Smooth muscle cell (in vitro differentiated cells): ENCODE results near the gene RAB11FIP5. TPM values are rescaled to one million over a fixed set of nuclear protein-coding genes. Genes with fewer than 3 reads are reported as not detected.
"Not testable (repeated sequence)": the region's sequence is repeated elsewhere in the genome, so short reads cannot be mapped to it uniquely, and the experiment has no call there.

Experiments used
- DNase-seq: peaks from one replicate; lab custom pipeline; 2025; ENCODE audit not compliant: unreplicated experiment; lab: John Stamatoyannopoulos, UW
- H2AFZ ChIP-seq: fragments of 200-600 bp; sonication (generic); 2 replicates; pipeline ENCODE4 v1.6.0; 2016; ENCODE audit warnings: antibody characterized with exemption, low read depth, mild to moderate bottlenecking
- H3F3A ChIP-seq: fragments of 200-600 bp; sonication (generic); 2 replicates; pipeline ENCODE4 v1.6.0; 2017; ENCODE audit warnings: antibody characterized with exemption, low read depth
- H3K27ac ChIP-seq: fragments of 200-600 bp; sonication (generic); 2 replicates; pipeline ENCODE4 v1.5.1; 2016; ENCODE audit warnings: low read depth, mild to moderate bottlenecking
- H3K27me3 ChIP-seq: fragments of 200-600 bp; sonication (generic); 2 replicates; pipeline ENCODE4 v1.6.1; 2016; ENCODE audit warnings: low read depth, mild to moderate bottlenecking
- H3K36me3 ChIP-seq: fragments of 200-600 bp; sonication (generic); 2 replicates; pipeline ENCODE4 v1.5.1; 2016; ENCODE audit warnings: low read depth
- H3K4me1 ChIP-seq: fragments of 200-600 bp; sonication (generic); 2 replicates; pipeline ENCODE4 v1.5.1; 2016; ENCODE audit warnings: low read depth
- H3K4me2 ChIP-seq: fragments of 200-600 bp; sonication (generic); 2 replicates; pipeline ENCODE4 v1.6.0; 2016; ENCODE audit warnings: mild to moderate bottlenecking
- H3K4me3 ChIP-seq: fragments of 200-600 bp; sonication (generic); 2 replicates; pipeline ENCODE4 v1.5.1; 2016; ENCODE audit warnings: mild to moderate bottlenecking
- H3K79me2 ChIP-seq: fragments of 200-600 bp; sonication (generic); 2 replicates; pipeline ENCODE4 v1.6.0; 2016; ENCODE audit warnings: low read depth, mild to moderate bottlenecking
- H3K9ac ChIP-seq: fragments of 200-600 bp; sonication (generic); 2 replicates; pipeline ENCODE4 v1.6.0; 2016; ENCODE audit warnings: low read depth
- H3K9me3 ChIP-seq: fragments of 200-600 bp; sonication (generic); replicated peaks from 2 replicates; pipeline ENCODE4 v1.5.1; 2016; ENCODE audit warnings: low read depth
- H4K20me1 ChIP-seq: fragments of 200-600 bp; sonication (generic); 2 replicates; pipeline ENCODE4 v1.6.0; 2016; ENCODE audit warnings: low read depth
- WGBS: methylation state at CpG from one replicate; pipeline ENCODE4 v1.1.7; 2016; ENCODE audit warnings: low lambda C conversion rate; 5-methylcytosine and 5-hydroxymethylcytosine counted together
- polyA plus RNA-seq: library from polyadenylated mRNA; unstranded; fragments of >200 nt; fragmentation: Nextera tagmentation; extraction: Ambion mirVana; gene quantifications from 2 replicates; pipeline ENCODE4 v1.2.1, GENCODE V29; 2016
- total RNA-seq: library from RNA; depleted of rRNA; stranded (reverse); fragments of >200 nt; gene quantifications from 2 replicates; pipeline ENCODE4 v1.2.3, GENCODE V29; 2014
- TF ChIP-seq, protein P1 (sequence below): fragments of 200-600 bp; sonication (generic); IDR thresholded peaks from 2 replicates; pipeline ENCODE4 v1.5.1; 2017; ENCODE audit warnings: borderline replicate concordance, mild to moderate bottlenecking, antibody characterized with exemption; ENCODE audit not compliant: insufficient read depth, poor library complexity, severe bottlenecking

The RAB11FIP5 gene
- total and polyA plus RNA-seq, 2 experiments from 2014 or later, result 23.3 to 31.3 TPM

DNA sequence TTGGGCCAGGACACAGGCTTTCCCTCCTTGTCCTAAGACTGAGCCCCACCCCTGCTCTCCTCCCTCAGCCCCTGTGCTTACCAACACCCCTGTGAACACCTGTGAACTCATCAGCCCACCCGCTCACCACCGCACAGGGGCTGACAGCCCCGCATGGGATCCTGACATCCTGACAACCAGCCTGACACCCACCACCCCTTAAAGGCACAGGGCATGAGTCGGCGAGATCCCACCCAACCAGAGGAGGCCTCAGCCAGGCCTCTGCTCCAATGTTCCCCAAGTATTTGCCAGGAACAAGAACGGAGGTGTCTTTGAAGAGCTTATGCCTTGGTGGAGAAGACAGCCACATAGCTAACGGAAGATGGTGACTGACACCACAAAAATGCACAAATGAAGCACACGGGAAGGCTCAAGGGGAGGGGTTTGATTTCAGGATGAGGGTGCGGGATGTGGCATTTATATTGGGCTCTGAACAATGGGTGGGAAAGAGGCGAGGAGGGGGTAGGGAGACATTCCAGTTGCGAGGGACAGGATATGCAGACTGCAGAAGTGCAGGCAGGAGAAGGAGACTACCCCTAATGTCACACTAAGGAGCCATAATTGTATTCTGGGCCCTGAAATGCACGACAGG, 11.0 kb downstream of the RAB11FIP5 start:
- Histone ChIP-seq H3K27me3 (no peaks in the 10 kb centered on the region), H4K20me1 (peaks cover 100% of the 10 kb centered on the region), H3K9ac (no peak overlapping the region), H3K36me3 (no peaks in the 10 kb centered on the region), H3K79me2 (peaks cover 95% of the 10 kb centered on the region), H2AFZ (no peak overlapping the region), H3K9me3 (no peaks in the 10 kb centered on the region), H3K27ac (no peak overlapping the region), H3F3A (no peaks in the 10 kb centered on the region), H3K4me2 (no peak overlapping the region), H3K4me1 (no peaks in the 10 kb centered on the region), H3K4me3 (no peak overlapping the region)
- TF ChIP-seq, protein P1, sequence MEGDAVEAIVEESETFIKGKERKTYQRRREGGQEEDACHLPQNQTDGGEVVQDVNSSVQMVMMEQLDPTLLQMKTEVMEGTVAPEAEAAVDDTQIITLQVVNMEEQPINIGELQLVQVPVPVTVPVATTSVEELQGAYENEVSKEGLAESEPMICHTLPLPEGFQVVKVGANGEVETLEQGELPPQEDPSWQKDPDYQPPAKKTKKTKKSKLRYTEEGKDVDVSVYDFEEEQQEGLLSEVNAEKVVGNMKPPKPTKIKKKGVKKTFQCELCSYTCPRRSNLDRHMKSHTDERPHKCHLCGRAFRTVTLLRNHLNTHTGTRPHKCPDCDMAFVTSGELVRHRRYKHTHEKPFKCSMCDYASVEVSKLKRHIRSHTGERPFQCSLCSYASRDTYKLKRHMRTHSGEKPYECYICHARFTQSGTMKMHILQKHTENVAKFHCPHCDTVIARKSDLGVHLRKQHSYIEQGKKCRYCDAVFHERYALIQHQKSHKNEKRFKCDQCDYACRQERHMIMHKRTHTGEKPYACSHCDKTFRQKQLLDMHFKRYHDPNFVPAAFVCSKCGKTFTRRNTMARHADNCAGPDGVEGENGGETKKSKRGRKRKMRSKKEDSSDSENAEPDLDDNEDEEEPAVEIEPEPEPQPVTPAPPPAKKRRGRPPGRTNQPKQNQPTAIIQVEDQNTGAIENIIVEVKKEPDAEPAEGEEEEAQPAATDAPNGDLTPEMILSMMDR, result no peak
- no peak for DNase-seq
- WGBS, result 77% methylated on average over 12 of the region's 12 CpGs

DNA sequence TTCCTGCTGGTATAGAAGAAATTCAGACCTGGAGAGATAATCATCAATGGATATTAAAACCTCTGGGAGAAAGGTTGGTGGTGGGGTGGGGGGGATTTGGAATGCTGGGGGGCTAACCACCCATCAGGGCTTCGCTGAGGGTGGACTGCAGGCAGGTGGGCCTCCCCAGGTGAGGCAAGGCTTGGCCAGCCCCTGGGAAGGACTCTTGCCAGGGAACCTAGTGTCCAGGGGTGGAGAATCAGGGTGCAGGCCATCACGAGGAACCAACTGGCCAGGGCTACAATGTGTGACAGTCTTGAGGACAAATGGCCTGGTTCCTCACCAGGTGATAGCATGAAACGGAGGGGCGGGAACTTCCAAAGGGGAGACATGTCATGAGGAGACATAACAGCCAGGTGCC, 11.8 kb downstream of the RAB11FIP5 start:
- peaks cover 95% of the 10 kb centered on the region for H3K79me2 ChIP-seq
- no peaks in the 10 kb centered on the region for H3K9me3 ChIP-seq
- TF ChIP-seq, protein P1, result no peak
- H3K9ac ChIP-seq, result no peak overlapping the region
- WGBS, result 93% methylated on average over 4 of the region's 4 CpGs
- no peak overlapping the region for H3K4me2 ChIP-seq
- DNase-seq, result no peak
- no peaks in the 10 kb centered on the region for H3F3A ChIP-seq
- no peak overlapping the region for H2AFZ ChIP-seq
- H3K4me3 ChIP-seq, result no peak overlapping the region
- H3K27ac ChIP-seq, result no peak overlapping the region
- no peaks in the 10 kb centered on the region for H3K36me3 ChIP-seq
- no peaks in the 10 kb centered on the region for H3K27me3 ChIP-seq
- no peaks in the 10 kb centered on the region for H3K4me1 ChIP-seq
- peaks cover 100% of the 10 kb centered on the region for H4K20me1 ChIP-seq

DNA sequence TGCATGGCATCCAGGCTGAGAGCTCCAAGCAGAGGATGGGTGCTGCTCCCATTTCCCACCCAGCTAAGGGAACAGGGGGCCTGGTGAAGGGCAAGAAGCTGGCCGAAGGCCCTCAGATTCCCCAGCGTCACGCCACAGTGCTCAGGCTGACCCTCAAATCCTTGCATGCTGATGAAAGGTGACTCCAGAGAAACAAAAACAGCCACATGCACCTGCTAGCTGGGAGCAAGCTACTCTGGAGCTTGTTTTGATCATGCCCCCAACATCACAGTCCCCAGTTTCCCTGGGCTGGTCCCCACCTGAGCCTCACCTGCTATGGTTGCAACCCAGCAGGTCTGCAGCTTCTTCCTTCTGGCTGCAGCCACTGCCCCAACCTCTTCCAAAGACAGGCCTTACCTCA, 13.3 kb downstream of the RAB11FIP5 start:
- H3K79me2 ChIP-seq, result peaks cover 96% of the 10 kb centered on the region
- no peak for DNase-seq

DNA sequence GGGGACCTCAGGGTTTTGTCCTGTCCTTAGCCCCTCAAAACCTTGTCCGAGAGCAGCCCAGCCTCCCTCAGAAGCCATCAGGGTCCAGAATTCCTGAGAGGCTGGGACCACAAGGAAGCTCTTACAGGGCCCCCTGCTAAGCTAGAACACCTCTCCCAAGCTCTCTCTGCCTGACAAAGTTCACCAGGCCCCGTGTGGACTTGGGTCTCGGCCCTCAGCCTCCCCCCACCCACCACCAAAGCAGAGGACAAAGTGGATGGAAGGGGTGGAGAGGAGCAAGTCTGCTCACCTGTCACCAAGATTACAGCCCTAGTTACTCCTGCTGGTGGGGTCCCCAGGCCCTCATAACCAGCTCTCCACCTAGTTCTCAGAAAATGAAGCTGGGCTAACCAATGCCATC, 16.8 kb downstream of the RAB11FIP5 start:
- TF ChIP-seq, protein P1, result no peak
- no peak overlapping the region for H3K9ac ChIP-seq
- peaks cover 91% of the 10 kb centered on the region for H3K79me2 ChIP-seq
- no peaks in the 10 kb centered on the region for H3K36me3 ChIP-seq
- DNase-seq, result no peak
- peaks cover 15% of the 10 kb centered on the region for H3K4me1 ChIP-seq
- 88% methylated on average over 3 of the region's 3 CpGs for WGBS
- H3K9me3 ChIP-seq, result no peaks in the 10 kb centered on the region
- H3F3A ChIP-seq, result peaks cover 14% of the 10 kb centered on the region
- no peak overlapping the region for H3K27ac ChIP-seq
- no peak overlapping the region for H3K4me3 ChIP-seq
- no peaks in the 10 kb centered on the region for H3K27me3 ChIP-seq
- H2AFZ ChIP-seq, result no peak overlapping the region
- H4K20me1 ChIP-seq, result peaks cover 98% of the 10 kb centered on the region
- no peak overlapping the region for H3K4me2 ChIP-seq

More for the DNA sequence above, 13.3 kb downstream of the RAB11FIP5 start:
- peaks cover 100% of the 10 kb centered on the region for H4K20me1 ChIP-seq
- H3K9ac ChIP-seq, result no peak overlapping the region
- no peaks in the 10 kb centered on the region for H3F3A ChIP-seq
- H3K4me3 ChIP-seq, result no peak overlapping the region
- H3K27ac ChIP-seq, result no peak overlapping the region
- H3K4me1 ChIP-seq, result no peaks in the 10 kb centered on the region
- TF ChIP-seq, protein P1, result no peak
- no peaks in the 10 kb centered on the region for H3K27me3 ChIP-seq
- no peaks in the 10 kb centered on the region for H3K36me3 ChIP-seq
- 100% methylated on average over 3 of the region's 3 CpGs for WGBS
- no peak overlapping the region for H3K4me2 ChIP-seq
- no peak overlapping the region for H2AFZ ChIP-seq
- H3K9me3 ChIP-seq, result no peaks in the 10 kb centered on the region

DNA sequence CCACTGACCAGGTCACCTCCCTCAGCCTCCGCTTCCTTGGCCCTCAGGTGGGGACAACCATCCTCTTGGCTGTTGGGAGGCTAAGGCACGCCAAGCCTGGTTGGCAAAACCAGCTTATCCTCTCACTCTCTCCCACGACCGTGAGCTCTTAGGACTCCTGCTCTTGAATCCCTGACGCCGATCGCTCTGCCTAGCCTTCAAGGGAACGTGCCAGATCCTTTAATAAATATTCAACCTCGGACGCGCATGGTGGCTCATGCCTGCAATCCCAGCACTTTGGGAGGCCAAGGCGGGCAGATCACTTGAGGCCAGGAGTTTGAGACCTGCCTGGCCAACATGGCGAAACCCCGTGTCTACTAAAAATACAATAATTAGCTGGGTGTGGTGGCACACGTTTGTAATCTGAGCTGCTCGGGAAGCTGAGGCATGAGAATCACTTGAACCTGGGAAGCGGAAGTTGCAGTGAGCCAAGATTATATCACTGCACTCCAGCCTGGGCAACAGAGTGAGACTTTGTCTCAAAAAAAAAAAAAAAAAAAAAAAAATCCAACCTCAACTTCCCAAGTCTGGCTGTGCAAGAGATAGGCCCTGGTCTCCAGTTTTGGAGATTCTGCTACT, 19.0 kb downstream of the RAB11FIP5 start:
- not testable (repeated sequence) for H3K4me3 ChIP-seq, H3K9ac ChIP-seq, DNase-seq, H3K4me2 ChIP-seq, H2AFZ ChIP-seq, H3K27me3 ChIP-seq, H3K9me3 ChIP-seq, H3K36me3 ChIP-seq
- Histone ChIP-seq H3K79me2 (peaks cover 76% of the 10 kb centered on the region), H4K20me1 (peaks cover 88% of the 10 kb centered on the region), H3K27ac (peak overlapping the region; percentile 90), H3K4me1 (peaks cover 29% of the 10 kb centered on the region), H3F3A (peaks cover 25% of the 10 kb centered on the region)
- 91% methylated on average over 17 of the region's 17 CpGs for WGBS
